GM13976 (cell line): Measurements from ENCODE around the gene PLP1.

ENCODE experiments used
- DNase-seq: peaks from one replicate; pipeline ENCODE4 v3.0.0; 2012; ENCODE audit warnings: low spot score
- in situ Hi-C: fragments of 300-500 bp; cut with MboI; formaldehyde crosslinking; loops from one replicate; pipeline ENCODE4 v1.12.0; 2022; ENCODE audit warnings: low sequenced_read_pairs, mixed read lengths, inconsistent platforms; ENCODE audit not compliant: unreplicated experiment
- TF ChIP-seq, protein P1 (sequence below): IDR thresholded peaks from 2 replicates; pipeline ENCODE4 v1.5.1; 2012; ENCODE audit warnings: borderline replicate concordance, mild to moderate bottlenecking; ENCODE audit not compliant: insufficient read depth; ENCODE audit errors: extremely low read depth, missing control alignments, control extremely low read depth

PLP1 gene, protein sequence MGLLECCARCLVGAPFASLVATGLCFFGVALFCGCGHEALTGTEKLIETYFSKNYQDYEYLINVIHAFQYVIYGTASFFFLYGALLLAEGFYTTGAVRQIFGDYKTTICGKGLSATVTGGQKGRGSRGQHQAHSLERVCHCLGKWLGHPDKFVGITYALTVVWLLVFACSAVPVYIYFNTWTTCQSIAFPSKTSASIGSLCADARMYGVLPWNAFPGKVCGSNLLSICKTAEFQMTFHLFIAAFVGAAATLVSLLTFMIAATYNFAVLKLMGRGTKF

DNA sequence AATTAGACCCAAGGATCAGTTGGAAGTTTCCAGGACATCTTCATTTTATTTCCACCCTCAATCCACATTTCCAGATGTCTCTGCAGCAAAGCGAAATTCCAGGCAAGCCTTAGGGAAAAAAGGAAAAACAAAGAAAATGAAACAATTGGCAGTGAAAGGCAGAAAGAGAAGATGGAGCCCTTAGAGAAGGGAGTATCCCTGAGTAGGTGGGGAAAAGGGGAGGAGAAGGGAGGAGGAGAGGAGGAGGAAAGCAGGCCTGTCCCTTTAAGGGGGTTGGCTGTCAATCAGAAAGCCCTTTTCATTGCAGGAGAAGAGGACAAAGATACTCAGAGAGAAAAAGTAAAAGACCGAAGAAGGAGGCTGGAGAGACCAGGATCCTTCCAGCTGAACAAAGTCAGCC is at the start of gene PLP1:
TSS of gene PLP1 (plus strand) at position 295 of the 400 bp plus-strand sequence. CDS start 156 bp downstream, outside the sequence.
- TF ChIP-seq, protein P1, sequence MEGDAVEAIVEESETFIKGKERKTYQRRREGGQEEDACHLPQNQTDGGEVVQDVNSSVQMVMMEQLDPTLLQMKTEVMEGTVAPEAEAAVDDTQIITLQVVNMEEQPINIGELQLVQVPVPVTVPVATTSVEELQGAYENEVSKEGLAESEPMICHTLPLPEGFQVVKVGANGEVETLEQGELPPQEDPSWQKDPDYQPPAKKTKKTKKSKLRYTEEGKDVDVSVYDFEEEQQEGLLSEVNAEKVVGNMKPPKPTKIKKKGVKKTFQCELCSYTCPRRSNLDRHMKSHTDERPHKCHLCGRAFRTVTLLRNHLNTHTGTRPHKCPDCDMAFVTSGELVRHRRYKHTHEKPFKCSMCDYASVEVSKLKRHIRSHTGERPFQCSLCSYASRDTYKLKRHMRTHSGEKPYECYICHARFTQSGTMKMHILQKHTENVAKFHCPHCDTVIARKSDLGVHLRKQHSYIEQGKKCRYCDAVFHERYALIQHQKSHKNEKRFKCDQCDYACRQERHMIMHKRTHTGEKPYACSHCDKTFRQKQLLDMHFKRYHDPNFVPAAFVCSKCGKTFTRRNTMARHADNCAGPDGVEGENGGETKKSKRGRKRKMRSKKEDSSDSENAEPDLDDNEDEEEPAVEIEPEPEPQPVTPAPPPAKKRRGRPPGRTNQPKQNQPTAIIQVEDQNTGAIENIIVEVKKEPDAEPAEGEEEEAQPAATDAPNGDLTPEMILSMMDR, result no peak
- DNase-seq, result no peak
- in situ Hi-C loops, result no loop called here

DNA sequence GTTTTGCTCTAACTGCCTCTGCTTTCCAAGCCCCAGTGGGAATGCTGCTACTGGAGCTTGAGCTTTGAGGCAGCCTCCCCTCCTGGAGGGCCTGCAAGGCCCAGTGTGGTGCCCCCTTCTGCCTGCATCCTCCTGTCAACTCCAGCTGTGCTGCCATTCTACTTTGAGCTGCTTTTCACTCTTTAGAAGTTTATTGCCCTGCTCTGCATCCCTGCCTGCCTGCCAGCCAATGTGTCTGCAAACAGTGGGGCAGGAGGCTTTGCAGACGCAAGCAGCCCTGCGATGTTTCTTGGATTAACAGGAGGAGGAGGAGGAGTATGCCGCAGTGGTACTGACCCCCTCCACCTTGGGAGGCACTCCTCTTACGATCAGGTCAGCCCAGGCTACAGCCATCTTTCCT is 49.5 kb upstream of the PLP1 start:
- DNase-seq, result no peak
- TF ChIP-seq, protein P1, result no peak
- in situ Hi-C loops, result no loop called here

DNA sequence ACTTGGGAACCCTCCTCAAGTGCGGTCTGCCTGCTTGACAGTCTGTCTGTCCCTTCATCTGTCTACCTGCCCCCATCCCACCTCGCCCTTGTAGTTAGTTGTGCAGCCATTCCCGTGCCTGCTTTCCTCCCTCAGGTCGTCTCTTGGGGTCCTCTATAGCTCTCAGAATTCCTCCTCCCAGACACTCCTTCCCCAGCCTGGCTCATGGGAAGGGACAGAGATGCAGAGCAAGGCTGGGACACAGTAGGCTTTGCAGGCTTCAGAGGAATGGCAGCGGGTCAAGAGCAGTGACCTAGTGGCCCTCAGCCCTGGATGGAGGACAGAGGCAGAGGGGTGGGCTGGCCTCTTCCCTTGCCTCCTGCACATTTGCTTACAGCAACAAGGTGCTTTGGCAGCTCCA is 47.6 kb upstream of the PLP1 start:
- DNase-seq, result no peak
- in situ Hi-C loops, result no loop called here
- TF ChIP-seq, protein P1, result no peak

DNA sequence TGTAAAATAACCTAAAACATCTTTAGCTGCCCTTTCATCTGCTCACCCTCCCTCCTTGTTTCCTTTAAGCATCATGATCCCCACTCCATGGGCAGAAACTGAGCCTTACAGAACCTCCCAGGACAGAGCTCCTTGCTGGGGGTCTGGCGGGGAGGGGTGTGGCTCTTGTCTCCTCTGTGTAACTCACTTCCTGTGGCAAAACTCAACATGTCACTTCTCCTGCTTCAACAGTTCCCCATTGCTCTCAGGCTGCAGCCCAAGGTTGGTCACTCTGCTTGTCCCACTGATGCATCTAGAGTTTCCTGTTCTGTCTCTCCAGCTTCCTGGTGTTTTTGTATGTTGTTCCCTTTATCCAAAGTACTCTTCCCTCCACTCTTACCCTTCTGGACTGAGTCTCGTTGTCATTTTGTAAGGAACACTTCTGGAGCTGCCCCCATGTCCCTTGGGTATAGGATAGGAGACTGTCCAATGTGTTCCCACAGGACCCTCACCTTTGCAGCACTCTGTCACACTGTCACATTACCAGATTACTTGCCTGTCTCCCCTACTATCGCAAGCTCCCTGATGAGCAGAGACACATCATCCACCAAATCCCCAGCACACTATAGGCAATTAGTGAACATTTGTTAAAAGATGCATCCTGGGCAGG is 46.4 kb upstream of the PLP1 start:
- no peak for DNase-seq
- TF ChIP-seq, protein P1, result no peak
- in situ Hi-C loops, result no loop called here

DNA sequence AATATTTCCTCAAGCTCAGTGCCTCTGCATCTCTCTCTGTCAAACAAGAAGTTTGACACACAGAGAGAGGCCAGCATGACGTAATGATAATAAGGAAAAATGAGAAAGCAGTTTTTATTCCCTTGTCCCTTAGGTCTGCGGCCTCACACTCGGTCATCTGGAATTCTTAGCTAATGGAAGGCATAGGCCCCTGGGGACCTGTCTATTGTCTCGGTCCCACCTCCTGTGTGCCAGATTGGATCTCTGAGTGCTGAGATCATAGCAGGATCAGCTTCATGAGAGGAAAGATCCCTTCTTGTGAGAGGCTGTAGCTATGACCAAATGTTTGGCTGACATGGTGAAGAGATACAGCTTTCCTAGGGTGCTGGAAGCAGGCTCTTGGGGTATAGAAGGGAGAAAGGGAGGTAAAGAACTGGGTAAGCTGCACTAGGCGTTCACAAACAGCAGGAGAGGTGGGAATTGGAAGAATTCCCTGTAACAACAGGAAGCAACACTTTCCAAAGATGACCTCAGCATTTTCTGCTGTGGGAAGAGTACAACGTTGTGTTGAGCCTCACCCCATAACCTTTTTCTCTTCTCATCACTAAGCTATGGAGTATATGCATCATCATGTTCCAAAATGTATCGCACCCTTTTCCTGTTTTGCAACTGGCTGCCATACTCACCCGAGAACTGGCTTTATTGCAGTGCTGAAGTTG is 45.7 kb upstream of the PLP1 start:
- DNase-seq, result no peak
- in situ Hi-C loops, result no loop called here
- TF ChIP-seq, protein P1, result no peak

DNA sequence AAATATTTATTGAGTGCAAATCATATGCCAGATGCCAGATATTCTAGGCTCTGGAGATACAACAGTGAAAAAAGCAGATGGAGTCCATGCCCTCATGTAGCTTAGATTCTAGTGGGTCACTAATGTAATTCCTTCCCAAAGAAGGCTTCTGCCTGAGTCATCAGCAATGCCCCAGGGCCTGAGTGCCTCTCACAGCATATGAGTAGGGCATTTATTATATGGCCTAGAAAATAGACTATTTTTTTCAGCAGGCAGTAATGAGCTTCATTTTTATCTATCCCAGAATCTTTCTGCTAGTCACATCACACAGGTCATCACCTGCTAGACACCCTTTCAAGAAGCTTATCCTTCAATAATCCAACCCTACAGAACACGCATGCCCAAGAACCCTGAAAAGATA is 43.6 kb upstream of the PLP1 start:
- TF ChIP-seq, protein P1, result no peak
- in situ Hi-C loops, result no loop called here
- no peak for DNase-seq
